Measurements from ENCODE around the gene TMEM218.
"Not testable (repeated sequence)": the region's sequence is repeated elsewhere in the genome, so short reads cannot be mapped to it uniquely, and the experiment has no call there.

TMEM218 gene

GRCh38 chr11:125062218-125062930 lies 49.1 kb downstream of the TMEM218 start:
- Histone ChIP-seq H3K27me3 (replicated peaks; ENCODE audit: control insufficient read depth, insufficient read depth, low read length) (no peaks in the 10 kb centered on the region), H3K36me3 (ENCODE audit: control insufficient read depth, insufficient read depth, low read length) (no peaks in the 10 kb centered on the region), H3K4me3 (replicated peaks; ENCODE audit: low read depth, low read length) (peak overlapping the region; percentile 66)
- TF ChIP-seq CTCF (IDR thresholded peaks at IDR 0.05; ENCODE audit: insufficient read depth, low read length, poor library complexity, severe bottlenecking): no peak
- DNase-seq (ENCODE audit: extremely low read depth, insufficient read length): no peak

- TF ChIP-seq CTCF (IDR thresholded peaks at IDR 0.05; ENCODE audit: insufficient read depth, low read length, poor library complexity, severe bottlenecking): no peak
- H3K27me3 ChIP-seq (replicated peaks; ENCODE audit: control insufficient read depth, insufficient read depth, low read length): no peaks in the 10 kb centered on the region
- no peaks in the 10 kb centered on the region for H3K36me3 ChIP-seq (ENCODE audit: control insufficient read depth, insufficient read depth, low read length)
- DNase-seq (ENCODE audit: extremely low read depth, insufficient read length): no peak
- no peak overlapping the region for H3K4me3 ChIP-seq (replicated peaks; ENCODE audit: low read depth, low read length)
Observed at GRCh38 chr11:125061281-125061680, 50.1 kb downstream of the TMEM218 start.

- Histone ChIP-seq H3K36me3 (ENCODE audit: control insufficient read depth, insufficient read depth, low read length) (no peaks in the 10 kb centered on the region), H3K27me3 (replicated peaks; ENCODE audit: control insufficient read depth, insufficient read depth, low read length) (no peaks in the 10 kb centered on the region), H3K4me3 (replicated peaks; ENCODE audit: low read depth, low read length) (no peak overlapping the region)
- no peak for DNase-seq (ENCODE audit: extremely low read depth, insufficient read length)
- no peak for TF ChIP-seq CTCF (IDR thresholded peaks at IDR 0.05; ENCODE audit: insufficient read depth, low read length, poor library complexity, severe bottlenecking)
Observed at GRCh38 chr11:125057693-125058016, 53.8 kb downstream of the TMEM218 start.

GRCh38 chr11:125056931-125057692 lies 54.3 kb downstream of the TMEM218 start:
- no peaks in the 10 kb centered on the region for H3K36me3 ChIP-seq (ENCODE audit: control insufficient read depth, insufficient read depth, low read length)
- no peak for TF ChIP-seq CTCF (IDR thresholded peaks at IDR 0.05; ENCODE audit: insufficient read depth, low read length, poor library complexity, severe bottlenecking)
- DNase-seq (ENCODE audit: extremely low read depth, insufficient read length): no peak

GRCh38 chr11:125056111-125056510 lies 55.3 kb downstream of the TMEM218 start:
- H3K27me3 ChIP-seq (replicated peaks; ENCODE audit: control insufficient read depth, insufficient read depth, low read length); DNase-seq (ENCODE audit: extremely low read depth, insufficient read length): not testable (repeated sequence)

More at GRCh38 chr11:125056931-125057692, 54.3 kb downstream of the TMEM218 start:
- no peak overlapping the region for H3K4me3 ChIP-seq (replicated peaks; ENCODE audit: low read depth, low read length)
- no peaks in the 10 kb centered on the region for H3K27me3 ChIP-seq (replicated peaks; ENCODE audit: control insufficient read depth, insufficient read depth, low read length)

GRCh38 chr11:125055107-125055715 lies 56.2 kb downstream of the TMEM218 start:
- Histone ChIP-seq H3K36me3 (ENCODE audit: control insufficient read depth, insufficient read depth, low read length) (no peaks in the 10 kb centered on the region), H3K27me3 (replicated peaks; ENCODE audit: control insufficient read depth, insufficient read depth, low read length) (no peaks in the 10 kb centered on the region), H3K4me3 (replicated peaks; ENCODE audit: low read depth, low read length) (no peak overlapping the region)
- DNase-seq (ENCODE audit: extremely low read depth, insufficient read length): no peak
- TF ChIP-seq CTCF (IDR thresholded peaks at IDR 0.05; ENCODE audit: insufficient read depth, low read length, poor library complexity, severe bottlenecking): no peak

More at GRCh38 chr11:125056111-125056510, 55.3 kb downstream of the TMEM218 start:
- not testable (repeated sequence) for H3K4me3 ChIP-seq (replicated peaks; ENCODE audit: low read depth, low read length); H3K36me3 ChIP-seq (ENCODE audit: control insufficient read depth, insufficient read depth, low read length)

All from GM06990 (cell line).